ENCODE data around the gene HAPLN2.

GRCh38 chr1:156644146-156644545 lies 24.9 kb downstream of the HAPLN2 start:
- TF ChIP-seq CTCF (IDR thresholded peaks at IDR 0.05) (no peak), POLR2A (IDR thresholded peaks at IDR 0.05) (no peak)

All from adrenal gland (tissue), 5 donors.